Stimulated activated CD4-positive, alpha-beta T cell treated with anti-CD3 and anti-CD28 coated beads, Interleukin-4, amount 100 ng/mL, for 48 hours (primary cell): ENCODE data around the gene KCP.

Experiments used
- DNase-seq, 2 donors: peaks; one replicate each; pipeline ENCODE4 v3.0.0-alpha.2; 2020; ENCODE audit warnings: low read depth in 2 of 2

The KCP gene

GRCh38 chr7:128939075-128939860 lies 28.8 kb upstream of the KCP start:
- no peak for DNase-seq

GRCh38 chr7:128938544-128939074 lies 28.1 kb upstream of the KCP start:
- no peak for DNase-seq

- DNase-seq: no peak
Observed at GRCh38 chr7:128937647-128938543, 27.4 kb upstream of the KCP start, which contains the start of gene IRF5. Gene IRF5 (plus strand): TSS chr7:128937927. CDS start chr7:128942082, 4,155 bp downstream.

GRCh38 chr7:128937271-128937646 lies 26.8 kb upstream of the KCP start:
- DNase-seq: no peak

GRCh38 chr7:128936798-128937197 lies 26.3 kb upstream of the KCP start:
- no peak for DNase-seq

GRCh38 chr7:128935342-128935730 lies 24.8 kb upstream of the KCP start:
- no peak for DNase-seq

GRCh38 chr7:128934361-128935341 lies 24.1 kb upstream of the KCP start:
- DNase-seq: no peak

GRCh38 chr7:128933180-128933891 lies 22.8 kb upstream of the KCP start:
- DNase-seq: peak in 1 of 2 donors; percentile 28

GRCh38 chr7:128932862-128933179 lies 22.3 kb upstream of the KCP start:
- no peak for DNase-seq

GRCh38 chr7:128931965-128932861 lies 21.7 kb upstream of the KCP start:
- no peak for DNase-seq

- no peak for DNase-seq
Observed at GRCh38 chr7:128931190-128931798, 20.8 kb upstream of the KCP start.

GRCh38 chr7:128928882-128929788 lies 18.6 kb upstream of the KCP start:
- no peak for DNase-seq

- no peak for DNase-seq
Observed at GRCh38 chr7:128928159-128928813, 17.8 kb upstream of the KCP start.

GRCh38 chr7:128924707-128925588 lies 14.4 kb upstream of the KCP start:
- DNase-seq: no peak

- no peak for DNase-seq
Observed at GRCh38 chr7:128923411-128923800, 12.9 kb upstream of the KCP start.

GRCh38 chr7:128922496-128923410 lies 12.2 kb upstream of the KCP start:
- no peak for DNase-seq
